IPS-18a (cell line): ENCODE results near the gene ATF6.

Experiments used
- H3K27ac ChIP-seq: one replicate; pipeline ENCODE4 v1.5.1; 2013; ENCODE audit warnings: low read length
- H3K27me3 ChIP-seq: one replicate; pipeline ENCODE4 v1.6.1; 2013; ENCODE audit warnings: mild to moderate bottlenecking, low read length; ENCODE audit not compliant: control insufficient read depth, insufficient read depth
- H3K36me3 ChIP-seq: one replicate; pipeline ENCODE4 v1.6.1; 2013; ENCODE audit warnings: low read depth, low read length; ENCODE audit not compliant: control insufficient read depth
- H3K4me1 ChIP-seq: one replicate; pipeline ENCODE4 v1.6.1; 2013; ENCODE audit warnings: low read depth, low read length; ENCODE audit not compliant: control insufficient read depth
- H3K4me3 ChIP-seq: one replicate; pipeline ENCODE4 v1.5.1; 2013; ENCODE audit warnings: low read length
- H3K9ac ChIP-seq: one replicate; pipeline ENCODE4 v1.6.1; 2013; ENCODE audit warnings: mild to moderate bottlenecking, low read length, moderate library complexity
- H3K9me3 ChIP-seq: one replicate; pipeline ENCODE4 v1.6.1; 2013; ENCODE audit warnings: low read depth, low read length; ENCODE audit not compliant: control insufficient read depth

ATF6 gene

DNA sequence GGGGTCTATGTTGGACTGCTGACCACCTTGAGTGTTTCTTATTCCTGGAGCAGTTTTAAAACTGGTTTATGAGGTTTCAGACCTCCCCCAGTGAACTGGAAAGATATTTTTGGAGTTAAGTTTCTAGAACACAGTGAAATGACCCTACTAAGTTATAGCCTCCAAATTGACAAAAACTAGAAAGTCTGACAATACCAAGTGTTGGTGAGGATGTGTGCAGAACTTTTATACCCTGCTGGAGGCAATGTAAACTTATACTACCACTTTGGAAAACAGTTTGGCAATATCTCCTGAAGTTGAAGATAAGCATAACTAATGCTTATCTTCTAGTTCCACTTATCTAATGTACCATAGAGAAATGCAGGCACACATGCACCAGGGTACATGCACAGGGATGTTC lies 247.2 kb downstream of the ATF6 start:
- no peak overlapping the region for H3K9ac ChIP-seq
- no peaks in the 10 kb centered on the region for H3K36me3 ChIP-seq
- no peaks in the 10 kb centered on the region for H3K27me3 ChIP-seq
- no peaks in the 10 kb centered on the region for H3K9me3 ChIP-seq
- no peaks in the 10 kb centered on the region for H3K4me1 ChIP-seq
- no peak overlapping the region for H3K27ac ChIP-seq
- H3K4me3 ChIP-seq, result no peak overlapping the region
